ENCODE measurements around the gene CABP7.

GRCh38 chr22:29705651-29706050 is 14.2 kb upstream of the CABP7 start:
- no peak for TF ChIP-seq CTCF (IDR thresholded peaks at IDR 0.05)
- TF ChIP-seq EZH2 (IDR thresholded peaks at IDR 0.05; ENCODE audit: borderline replicate concordance, insufficient read depth, low read depth, low read length, poor library complexity, severe bottlenecking): no peak
